Measurements from ENCODE around the gene TBR1.

The TBR1 gene

GRCh38 chr2:161382747-161383146 lies 33.4 kb upstream of the TBR1 start:
- Histone ChIP-seq H2AFZ (ENCODE audit: low read length) (no peak overlapping the region), H3K27ac (ENCODE audit: low read depth, low read length, poor library complexity, severe bottlenecking) (no peak overlapping the region), H3K4me1 (ENCODE audit: insufficient read depth, low read length, severe bottlenecking) (peaks cover 40% of the 10 kb centered on the region), H3K79me2 (ENCODE audit: insufficient read depth, low read length) (0 out of 2 replicates have a peak, but pooled peaks cover 5% of the 10 kb centered on the region), H3K9me3 (ENCODE audit: low read length) (no peaks in the 10 kb centered on the region), H3K9me2 (ENCODE audit: low read depth, low read length) (no peaks in the 10 kb centered on the region), H4K20me1 (ENCODE audit: insufficient read depth, low read length) (no peaks in the 10 kb centered on the region), H3K36me3 (ENCODE audit: insufficient read depth, low read length) (peaks cover 44% of the 10 kb centered on the region), H3F3A (ENCODE audit: insufficient read depth, low read length) (no peaks in the 10 kb centered on the region), H3K4me2 (ENCODE audit: low read length) (no peak overlapping the region), H3K27me3 (ENCODE audit: insufficient read depth, low read length) (no peaks in the 10 kb centered on the region), H3K4me3 (ENCODE audit: low read depth, low read length, poor library complexity, severe bottlenecking) (no peak overlapping the region), H3K9ac (ENCODE audit: low read length) (no peak overlapping the region)
- TF ChIP-seq EZH2 (IDR thresholded peaks at IDR 0.05; ENCODE audit: borderline replicate concordance, low read length), result no peak
- TF ChIP-seq, protein P1, sequence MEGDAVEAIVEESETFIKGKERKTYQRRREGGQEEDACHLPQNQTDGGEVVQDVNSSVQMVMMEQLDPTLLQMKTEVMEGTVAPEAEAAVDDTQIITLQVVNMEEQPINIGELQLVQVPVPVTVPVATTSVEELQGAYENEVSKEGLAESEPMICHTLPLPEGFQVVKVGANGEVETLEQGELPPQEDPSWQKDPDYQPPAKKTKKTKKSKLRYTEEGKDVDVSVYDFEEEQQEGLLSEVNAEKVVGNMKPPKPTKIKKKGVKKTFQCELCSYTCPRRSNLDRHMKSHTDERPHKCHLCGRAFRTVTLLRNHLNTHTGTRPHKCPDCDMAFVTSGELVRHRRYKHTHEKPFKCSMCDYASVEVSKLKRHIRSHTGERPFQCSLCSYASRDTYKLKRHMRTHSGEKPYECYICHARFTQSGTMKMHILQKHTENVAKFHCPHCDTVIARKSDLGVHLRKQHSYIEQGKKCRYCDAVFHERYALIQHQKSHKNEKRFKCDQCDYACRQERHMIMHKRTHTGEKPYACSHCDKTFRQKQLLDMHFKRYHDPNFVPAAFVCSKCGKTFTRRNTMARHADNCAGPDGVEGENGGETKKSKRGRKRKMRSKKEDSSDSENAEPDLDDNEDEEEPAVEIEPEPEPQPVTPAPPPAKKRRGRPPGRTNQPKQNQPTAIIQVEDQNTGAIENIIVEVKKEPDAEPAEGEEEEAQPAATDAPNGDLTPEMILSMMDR (IDR thresholded peaks at IDR 0.05; ENCODE audit: low read length), result no peak

GRCh38 chr2:161384864-161385263 lies 31.2 kb upstream of the TBR1 start:
- no peaks in the 10 kb centered on the region for H4K20me1 ChIP-seq (ENCODE audit: insufficient read depth, low read length)
- peak overlapping the region; percentile 58 for H3K27ac ChIP-seq (ENCODE audit: low read depth, low read length, poor library complexity, severe bottlenecking)
- 0 out of 2 replicates have a peak, but pooled peaks cover 5% of the 10 kb centered on the region for H3K79me2 ChIP-seq (ENCODE audit: insufficient read depth, low read length)
- H3K9me2 ChIP-seq (ENCODE audit: low read depth, low read length), result no peaks in the 10 kb centered on the region
- TF ChIP-seq, protein P1 (IDR thresholded peaks at IDR 0.05; ENCODE audit: low read length), result no peak
- no peak for TF ChIP-seq EZH2 (IDR thresholded peaks at IDR 0.05; ENCODE audit: borderline replicate concordance, low read length)
- H3K4me2 ChIP-seq (ENCODE audit: low read length), result peak overlapping the region; percentile 20
- H3K27me3 ChIP-seq (ENCODE audit: insufficient read depth, low read length), result no peaks in the 10 kb centered on the region
- no peaks in the 10 kb centered on the region for H3K9me3 ChIP-seq (ENCODE audit: low read length)
- H3K4me3 ChIP-seq (ENCODE audit: low read depth, low read length, poor library complexity, severe bottlenecking), result no peak overlapping the region
- H3K9ac ChIP-seq (ENCODE audit: low read length), result no peak overlapping the region; the same call in 1 of the 2 replicates
- no peak overlapping the region for H2AFZ ChIP-seq (ENCODE audit: low read length)
- peaks cover 55% of the 10 kb centered on the region for H3K4me1 ChIP-seq (ENCODE audit: insufficient read depth, low read length, severe bottlenecking)
- no peaks in the 10 kb centered on the region for H3F3A ChIP-seq (ENCODE audit: insufficient read depth, low read length)
- H3K36me3 ChIP-seq (ENCODE audit: insufficient read depth, low read length), result peaks cover 41% of the 10 kb centered on the region

- Histone ChIP-seq H3K9me3 (ENCODE audit: low read length) (no peaks in the 10 kb centered on the region), H4K20me1 (ENCODE audit: insufficient read depth, low read length) (no peaks in the 10 kb centered on the region), H3K9ac (ENCODE audit: low read length) (0 out of 2 replicates have a peak overlapping the region, but pooled peaks have one; percentile 14), H3K79me2 (ENCODE audit: insufficient read depth, low read length) (0 out of 2 replicates have a peak, but pooled peaks cover 5% of the 10 kb centered on the region), H3K4me1 (ENCODE audit: insufficient read depth, low read length, severe bottlenecking) (peaks cover 55% of the 10 kb centered on the region), H3K4me2 (ENCODE audit: low read length) (peak overlapping the region; percentile 4; the same call in 1 of the 2 replicates), H3K4me3 (ENCODE audit: low read depth, low read length, poor library complexity, severe bottlenecking) (no peak overlapping the region), H3K36me3 (ENCODE audit: insufficient read depth, low read length) (peaks cover 50% of the 10 kb centered on the region), H3K27me3 (ENCODE audit: insufficient read depth, low read length) (no peaks in the 10 kb centered on the region), H3K9me2 (ENCODE audit: low read depth, low read length) (no peaks in the 10 kb centered on the region), H3F3A (ENCODE audit: insufficient read depth, low read length) (no peaks in the 10 kb centered on the region), H2AFZ (ENCODE audit: low read length) (no peak overlapping the region), H3K27ac (ENCODE audit: low read depth, low read length, poor library complexity, severe bottlenecking) (peak overlapping the region; percentile 58)
- TF ChIP-seq EZH2 (IDR thresholded peaks at IDR 0.05; ENCODE audit: borderline replicate concordance, low read length), result no peak
- TF ChIP-seq, protein P1 (IDR thresholded peaks at IDR 0.05; ENCODE audit: low read length), result no peak
Observed at GRCh38 chr2:161386228-161386824, 29.8 kb upstream of the TBR1 start.
